HepG2 (cell line): ENCODE results near the gene MIGA2. TPM values are rescaled to one million over a fixed set of nuclear protein-coding genes. Genes with fewer than 3 reads are reported as not detected.
A peak's percentile ranks its signal among the peaks of the same experiment; 100 is the strongest.

ENCODE experiments used
- CBFB ChIP-seq: sonication (generic); formaldehyde crosslinking; IDR thresholded peaks from 2 replicates; pipeline ENCODE4 v1.4.0; 2020; ENCODE audit warnings: missing genetic modification reagents
- CENPT ChIP-seq: sonication (generic); formaldehyde crosslinking; IDR thresholded peaks from 2 replicates; pipeline ENCODE4 v1.8.0; 2022; ENCODE audit warnings: low read depth, mild to moderate bottlenecking, moderate library complexity, missing genetic modification reagents
- GTF2F1 ChIP-seq: fragments of 150-350 bp; IDR thresholded peaks from 2 replicates; pipeline ENCODE4 v1.6.1; 2014; ENCODE audit warnings: low read length
- HIVEP1 ChIP-seq: sonication (generic); formaldehyde crosslinking; IDR thresholded peaks from 2 replicates; pipeline ENCODE4 v1.4.0; 2020; ENCODE audit warnings: mild to moderate bottlenecking, missing genetic modification reagents
- KAT2B ChIP-seq: fragments of 150-350 bp; IDR thresholded peaks from 2 replicates; pipeline ENCODE4 v1.6.1; 2014; ENCODE audit warnings: low read depth, low read length, borderline replicate concordance
- KMT2B ChIP-seq: IDR thresholded peaks from 2 replicates; pipeline ENCODE4 v1.6.1; 2016; ENCODE audit warnings: missing genetic modification reagents, missing compliant biosample characterization
- NCOR1 ChIP-seq: fragments of 200-600 bp; sonication (generic); IDR thresholded peaks from 2 replicates; pipeline ENCODE4 v1.7.0; 2017; ENCODE audit warnings: antibody characterized with exemption, low read length, borderline replicate concordance
- PATZ1 ChIP-seq: sonication (generic); formaldehyde crosslinking; IDR thresholded peaks from 2 replicates; pipeline ENCODE4 v1.4.0; 2020; ENCODE audit warnings: missing genetic modification reagents
- PAX8 ChIP-seq: sonication (generic); formaldehyde crosslinking; IDR thresholded peaks from 2 replicates; pipeline ENCODE4 v1.8.0; 2022; ENCODE audit warnings: mild to moderate bottlenecking, missing genetic modification reagents, borderline replicate concordance
- POLR2A ChIP-seq, 2 experiments: IDR thresholded peaks; 2 replicates each; pipeline ENCODE4 v1.6.1; 2011; ENCODE audit warnings: low read depth in 2 of 2, low read length in 2 of 2, mild to moderate bottlenecking in 1 of 2, moderate library complexity in 1 of 2; ENCODE audit not compliant: insufficient read depth in 1 of 2
- RCOR2 ChIP-seq: IDR thresholded peaks from 2 replicates; pipeline ENCODE4 v1.6.1; 2016; ENCODE audit warnings: missing biosample characterization, missing genetic modification reagents
- SALL2 ChIP-seq: sonication (generic); formaldehyde crosslinking; IDR thresholded peaks from 2 replicates; pipeline ENCODE4 v1.8.1; 2023; ENCODE audit warnings: mild to moderate bottlenecking, missing genetic modification reagents, inconsistent platforms
- SRY ChIP-seq: sonication (generic); formaldehyde crosslinking; IDR thresholded peaks from 2 replicates; pipeline ENCODE4 v1.8.0; 2022; ENCODE audit warnings: mild to moderate bottlenecking, missing genetic modification reagents
- TERF1 ChIP-seq: sonication (generic); formaldehyde crosslinking; IDR thresholded peaks from 2 replicates; pipeline ENCODE4 v1.8.0; 2022; ENCODE audit warnings: mild to moderate bottlenecking, missing genetic modification reagents, moderate library complexity
- THYN1 ChIP-seq: sonication (generic); formaldehyde crosslinking; IDR thresholded peaks from 2 replicates; pipeline ENCODE4 v1.8.1; 2023; ENCODE audit warnings: low read depth, mild to moderate bottlenecking, moderate library complexity, missing genetic modification reagents, borderline replicate concordance
- TRIM24 ChIP-seq: sonication (generic); formaldehyde crosslinking; IDR thresholded peaks from 2 replicates; pipeline ENCODE4 v1.8.0; 2022; ENCODE audit warnings: mild to moderate bottlenecking, missing genetic modification reagents
- ZEB1 ChIP-seq: IDR thresholded peaks from 2 replicates; pipeline ENCODE4 v1.6.1; 2012; ENCODE audit warnings: mild to moderate bottlenecking, low read depth, inconsistent platforms; ENCODE audit not compliant: insufficient replicate concordance
- ZFP37 ChIP-seq: sonication (generic); formaldehyde crosslinking; IDR thresholded peaks from 2 replicates; pipeline ENCODE4 v1.4.0; 2020; ENCODE audit warnings: missing genetic modification reagents, borderline replicate concordance
- ZFP62 ChIP-seq: sonication (generic); formaldehyde crosslinking; IDR thresholded peaks from 2 replicates; pipeline ENCODE4 v1.4.0; 2020; ENCODE audit warnings: missing genetic modification reagents
- ZNF264 ChIP-seq: sonication (generic); formaldehyde crosslinking; IDR thresholded peaks from 2 replicates; pipeline ENCODE4 v1.4.0; 2020; ENCODE audit warnings: missing genetic modification reagents
- ZNF441 ChIP-seq: sonication (generic); formaldehyde crosslinking; IDR thresholded peaks from 2 replicates; pipeline ENCODE4 v1.7.0; 2021; ENCODE audit warnings: missing genetic modification reagents, borderline replicate concordance
- ZNF484 ChIP-seq: sonication (generic); formaldehyde crosslinking; IDR thresholded peaks from 2 replicates; pipeline ENCODE4 v1.5.1; 2020; ENCODE audit warnings: mild to moderate bottlenecking, low read depth, missing genetic modification reagents, borderline replicate concordance
- ZNF605 ChIP-seq: sonication (generic); formaldehyde crosslinking; IDR thresholded peaks from 2 replicates; pipeline ENCODE4 v1.8.0; 2022; ENCODE audit warnings: mild to moderate bottlenecking, missing genetic modification reagents
- ZSCAN12 ChIP-seq: sonication (generic); formaldehyde crosslinking; IDR thresholded peaks from 2 replicates; pipeline ENCODE4 v1.9.0; 2021; ENCODE audit warnings: mild to moderate bottlenecking, missing genetic modification reagents
- ZSCAN21 ChIP-seq: sonication (generic); formaldehyde crosslinking; IDR thresholded peaks from 2 replicates; pipeline ENCODE4 v1.8.0; 2022; ENCODE audit warnings: mild to moderate bottlenecking, missing genetic modification reagents, moderate library complexity, borderline replicate concordance
- polyA plus RNA-seq, 8 experiments: library from polyadenylated mRNA; depleted of rRNA in 3 of 8; stranded (reverse) in 7 of 8; unstranded in 1 of 8; fragments of >200 nt; fragmentation: Illumina TruSeq in 4 of 8; extraction: Trizol in 4 of 8; gene quantifications; 2 replicates each; pipeline versions ENCODE4 v1.2.1 to v1.2.3, GENCODE V29; 2011 to 2016; ENCODE audit warnings: low read depth in 4 of 8, missing spikeins in 1 of 8, mixed read lengths in 1 of 8; ENCODE audit not compliant: insufficient read depth in 1 of 8
- total RNA-seq, 5 experiments: library from RNA; depleted of rRNA; stranded (reverse); fragments of >200 nt; fragmentation: Illumina TruSeq; extraction: Trizol; gene quantifications; 2 replicates each; pipeline ENCODE4 v1.2.3, GENCODE V29; 2016; ENCODE audit warnings: low read depth in 1 of 5
- TF ChIP-seq, protein P1 (sequence below): IDR thresholded peaks from 2 replicates; pipeline ENCODE4 v1.6.1; 2012; ENCODE audit warnings: low read depth, low read length, improper control_type of control experiment
- TF ChIP-seq, protein P2 (sequence below): sonication (generic); formaldehyde crosslinking; IDR thresholded peaks from 2 replicates; pipeline ENCODE4 v1.8.0; 2022; ENCODE audit warnings: missing genetic modification reagents, mild to moderate bottlenecking, borderline replicate concordance

The MIGA2 gene
- total and polyA plus RNA-seq, 2 of the 13 experiments (the other 11 are each of a cell fraction or from before 2014, with no cell fraction given): 10.8 to 17.1 TPM

GRCh38 chr9:129111528-129112151, 75.2 kb downstream of the MIGA2 start (continued):
- TF ChIP-seq CBFB (CRISPR knock-in tag) (no peak), ZNF441 (CRISPR knock-in tag) (peak; percentile 37; the same call in 1 of the 2 replicates), THYN1 (CRISPR knock-in tag) (no peak), HIVEP1 (CRISPR knock-in tag) (no peak), ZSCAN21 (0 out of 2 replicates have a peak, but pooled peaks have one; percentile 3), ZNF484 (CRISPR knock-in tag) (no peak), ZSCAN12 (CRISPR knock-in tag) (no peak), SALL2 (CRISPR knock-in tag) (no peak), ZNF605 (CRISPR knock-in tag) (no peak), PAX8 (CRISPR knock-in tag) (no peak), ZFP37 (CRISPR knock-in tag) (no peak), ZEB1 (peak; percentile 78), PATZ1 (CRISPR knock-in tag) (peak; percentile 67), CENPT (CRISPR knock-in tag) (no peak), RCOR2 (no peak), TERF1 (CRISPR knock-in tag) (no peak), ZNF264 (CRISPR knock-in tag) (no peak), ZFP62 (CRISPR knock-in tag) (no peak), SRY (no peak), GTF2F1 (no peak), TRIM24 (CRISPR knock-in tag) (no peak), KAT2B (no peak), KMT2B (CRISPR knock-in tag) (peak; percentile 36; the same call in 1 of the 2 replicates), NCOR1 (no peak), POLR2A (IDR thresholded peaks at IDR 0.05; ENCODE audit: insufficient read depth in 1 of 2, low read depth in 2 of 2, low read length in 2 of 2) (no peak)
- TF ChIP-seq, protein P1, sequence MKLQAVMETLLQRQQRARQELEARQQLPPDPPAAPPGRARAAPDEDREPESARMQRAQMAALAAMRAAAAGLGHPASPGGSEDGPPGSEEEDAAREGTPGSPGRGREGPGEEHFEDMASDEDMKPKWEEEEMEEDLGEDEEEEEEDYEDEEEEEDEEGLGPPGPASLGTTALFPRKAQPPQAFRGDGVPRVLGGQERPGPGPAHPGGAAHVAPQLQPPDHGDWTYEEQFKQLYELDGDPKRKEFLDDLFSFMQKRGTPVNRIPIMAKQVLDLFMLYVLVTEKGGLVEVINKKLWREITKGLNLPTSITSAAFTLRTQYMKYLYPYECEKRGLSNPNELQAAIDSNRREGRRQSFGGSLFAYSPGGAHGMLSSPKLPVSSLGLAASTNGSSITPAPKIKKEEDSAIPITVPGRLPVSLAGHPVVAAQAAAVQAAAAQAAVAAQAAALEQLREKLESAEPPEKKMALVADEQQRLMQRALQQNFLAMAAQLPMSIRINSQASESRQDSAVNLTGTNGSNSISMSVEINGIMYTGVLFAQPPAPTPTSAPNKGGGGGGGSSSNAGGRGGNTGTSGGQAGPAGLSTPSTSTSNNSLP: no peak
- TF ChIP-seq, protein P2, sequence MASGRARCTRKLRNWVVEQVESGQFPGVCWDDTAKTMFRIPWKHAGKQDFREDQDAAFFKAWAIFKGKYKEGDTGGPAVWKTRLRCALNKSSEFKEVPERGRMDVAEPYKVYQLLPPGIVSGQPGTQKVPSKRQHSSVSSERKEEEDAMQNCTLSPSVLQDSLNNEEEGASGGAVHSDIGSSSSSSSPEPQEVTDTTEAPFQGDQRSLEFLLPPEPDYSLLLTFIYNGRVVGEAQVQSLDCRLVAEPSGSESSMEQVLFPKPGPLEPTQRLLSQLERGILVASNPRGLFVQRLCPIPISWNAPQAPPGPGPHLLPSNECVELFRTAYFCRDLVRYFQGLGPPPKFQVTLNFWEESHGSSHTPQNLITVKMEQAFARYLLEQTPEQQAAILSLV (CRISPR knock-in tag): no peak
